ENCODE measurements around the gene CR1. TPM values are rescaled to one million over a fixed set of nuclear protein-coding genes. Genes with fewer than 3 reads are reported as not detected.
A peak's percentile ranks its signal among the peaks of the same experiment; 100 is the strongest.
"Not testable (repeated sequence)": the region's sequence is repeated elsewhere in the genome, so short reads cannot be mapped to it uniquely, and the experiment has no call there.

The CR1 gene
- total RNA-seq, 1 experiment from 2014 or later = 0.07 TPM

- Histone ChIP-seq H3K4me3 (ENCODE audit: insufficient read depth, low read depth, low read length) (no peak overlapping the region), H3K36me3 (replicated peaks; ENCODE audit: control insufficient read depth, insufficient read depth, low read length) (no peaks in the 10 kb centered on the region), H3K27me3 (ENCODE audit: control insufficient read depth, insufficient read depth, low read length) (peaks cover 41% of the 10 kb centered on the region)
- DNase-seq = no peak
Measured at GRCh38 chr1:207493212-207493611, 2.7 kb upstream of the CR1 start.

- Histone ChIP-seq H3K27me3 (ENCODE audit: control insufficient read depth, insufficient read depth, low read length) (peaks cover 41% of the 10 kb centered on the region), H3K4me3 (ENCODE audit: insufficient read depth, low read depth, low read length) (no peak overlapping the region), H3K36me3 (replicated peaks; ENCODE audit: control insufficient read depth, insufficient read depth, low read length) (no peaks in the 10 kb centered on the region)
- no peak for DNase-seq
Measured at GRCh38 chr1:207494171-207494570, 1.8 kb upstream of the CR1 start.

DNA sequence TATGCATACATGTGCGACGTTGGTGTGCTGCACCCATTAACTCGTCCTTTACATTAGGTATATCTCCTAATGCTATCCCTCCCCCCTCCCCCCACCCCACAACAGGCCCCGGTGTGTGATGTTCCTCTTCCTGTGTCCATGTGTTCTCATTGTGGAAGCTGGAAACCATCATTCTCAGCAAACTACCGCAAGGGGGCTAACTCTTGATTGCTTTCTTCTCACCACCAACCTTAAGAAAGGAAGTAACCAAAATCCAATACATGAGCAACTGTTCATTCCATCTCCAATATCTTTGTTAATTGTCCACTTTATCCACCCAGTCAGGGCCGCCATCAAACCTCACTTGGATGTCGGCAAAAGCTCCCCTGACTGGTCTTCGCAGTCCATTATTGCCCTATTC is 676 bp upstream of the CR1 start:
- not testable (repeated sequence) for H3K4me3 ChIP-seq (ENCODE audit: insufficient read depth, low read depth, low read length); H3K36me3 ChIP-seq (replicated peaks; ENCODE audit: control insufficient read depth, insufficient read depth, low read length); DNase-seq
- H3K27me3 ChIP-seq (ENCODE audit: control insufficient read depth, insufficient read depth, low read length) = peaks cover 41% of the 10 kb centered on the region

- Histone ChIP-seq H3K36me3 (replicated peaks; ENCODE audit: control insufficient read depth, insufficient read depth, low read length) (no peaks in the 10 kb centered on the region), H3K27me3 (ENCODE audit: control insufficient read depth, insufficient read depth, low read length) (peaks cover 41% of the 10 kb centered on the region), H3K4me3 (ENCODE audit: insufficient read depth, low read depth, low read length) (no peak overlapping the region)
- DNase-seq = no peak
Measured at GRCh38 chr1:207497941-207498340, 2.0 kb downstream of the CR1 start.

DNA sequence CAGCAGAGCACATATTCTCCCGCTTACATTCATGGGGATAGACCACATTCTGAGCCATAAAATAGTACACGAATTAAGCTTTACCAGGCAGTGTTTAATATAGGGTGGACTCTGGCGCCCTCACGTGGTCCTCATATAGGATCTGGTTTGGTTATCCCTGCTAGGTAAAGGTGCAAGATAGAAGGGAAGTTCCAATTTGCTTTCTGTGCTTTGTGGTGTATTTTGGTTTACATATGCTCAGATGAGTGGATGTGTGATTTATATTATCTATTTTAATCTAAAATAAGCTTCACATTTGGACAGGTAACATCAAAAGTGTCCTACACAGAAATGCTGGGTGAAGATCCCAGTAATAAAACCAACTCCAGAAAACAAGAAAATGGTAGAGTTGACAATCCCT is 3.6 kb downstream of the CR1 start:
- Histone ChIP-seq H3K4me3 (ENCODE audit: insufficient read depth, low read depth, low read length) (no peak overlapping the region), H3K27me3 (ENCODE audit: control insufficient read depth, insufficient read depth, low read length) (peaks cover 31% of the 10 kb centered on the region), H3K36me3 (replicated peaks; ENCODE audit: control insufficient read depth, insufficient read depth, low read length) (no peaks in the 10 kb centered on the region)
- peak; percentile 59 for DNase-seq

- Histone ChIP-seq H3K27me3 (ENCODE audit: control insufficient read depth, insufficient read depth, low read length) (peaks cover 29% of the 10 kb centered on the region), H3K36me3 (replicated peaks; ENCODE audit: control insufficient read depth, insufficient read depth, low read length) (no peaks in the 10 kb centered on the region), H3K4me3 (ENCODE audit: insufficient read depth, low read depth, low read length) (no peak overlapping the region)
- no peak for DNase-seq
Measured at GRCh38 chr1:207500306-207500705, 4.3 kb downstream of the CR1 start.

DNA sequence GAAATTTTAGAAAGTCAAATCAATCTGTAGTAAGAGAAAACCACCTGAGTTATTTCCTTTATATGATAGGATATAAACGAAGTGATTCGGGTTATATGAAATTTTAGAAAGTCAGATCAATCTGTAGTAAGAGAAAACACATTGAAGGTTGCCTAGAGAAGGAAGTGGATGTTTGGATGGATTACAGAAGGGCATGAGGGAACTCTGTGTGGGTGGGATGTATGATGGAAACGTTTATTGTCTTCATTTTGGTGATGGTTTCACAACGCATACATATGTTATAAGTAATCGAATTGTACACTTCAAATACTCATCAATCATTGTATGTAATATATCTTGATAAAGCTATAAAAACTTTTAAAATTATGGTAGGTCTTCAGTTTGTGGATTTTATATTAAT is 5.1 kb downstream of the CR1 start:
- DNase-seq = no peak
- Histone ChIP-seq H3K4me3 (ENCODE audit: insufficient read depth, low read depth, low read length) (no peak overlapping the region), H3K36me3 (replicated peaks; ENCODE audit: control insufficient read depth, insufficient read depth, low read length) (no peaks in the 10 kb centered on the region), H3K27me3 (ENCODE audit: control insufficient read depth, insufficient read depth, low read length) (peaks cover 21% of the 10 kb centered on the region)

- H3K4me3 ChIP-seq (ENCODE audit: insufficient read depth, low read depth, low read length) = no peak overlapping the region
- H3K36me3 ChIP-seq (replicated peaks; ENCODE audit: control insufficient read depth, insufficient read depth, low read length) = no peaks in the 10 kb centered on the region
- no peak for DNase-seq
- peaks cover 5% of the 10 kb centered on the region; the same call in 1 of the 2 replicates for H3K27me3 ChIP-seq (ENCODE audit: control insufficient read depth, insufficient read depth, low read length)
Measured at GRCh38 chr1:207502726-207503125, 6.8 kb downstream of the CR1 start.

GRCh38 chr1:207503950-207504349 is 8.0 kb downstream of the CR1 start:
- Histone ChIP-seq H3K36me3 (replicated peaks; ENCODE audit: control insufficient read depth, insufficient read depth, low read length) (no peaks in the 10 kb centered on the region), H3K4me3 (ENCODE audit: insufficient read depth, low read depth, low read length) (no peak overlapping the region), H3K27me3 (ENCODE audit: control insufficient read depth, insufficient read depth, low read length) (no peaks in the 10 kb centered on the region; the same call in 1 of the 2 replicates)
- DNase-seq = no peak

GRCh38 chr1:207504438-207504837 is 8.5 kb downstream of the CR1 start:
- no peak for DNase-seq
- H3K27me3 ChIP-seq (ENCODE audit: control insufficient read depth, insufficient read depth, low read length) = no peaks in the 10 kb centered on the region; the same call in 1 of the 2 replicates
- no peaks in the 10 kb centered on the region for H3K36me3 ChIP-seq (replicated peaks; ENCODE audit: control insufficient read depth, insufficient read depth, low read length)
- no peak overlapping the region for H3K4me3 ChIP-seq (ENCODE audit: insufficient read depth, low read depth, low read length)

GRCh38 chr1:207510444-207510843 is 14.5 kb downstream of the CR1 start:
- no peaks in the 10 kb centered on the region for H3K36me3 ChIP-seq (replicated peaks; ENCODE audit: control insufficient read depth, insufficient read depth, low read length)
- DNase-seq = no peak
- H3K27me3 ChIP-seq (ENCODE audit: control insufficient read depth, insufficient read depth, low read length) = no peaks in the 10 kb centered on the region
- H3K4me3 ChIP-seq (ENCODE audit: insufficient read depth, low read depth, low read length) = no peak overlapping the region

- no peak overlapping the region for H3K4me3 ChIP-seq (ENCODE audit: insufficient read depth, low read depth, low read length)
- no peaks in the 10 kb centered on the region for H3K36me3 ChIP-seq (replicated peaks; ENCODE audit: control insufficient read depth, insufficient read depth, low read length)
- DNase-seq = no peak
- H3K27me3 ChIP-seq (ENCODE audit: control insufficient read depth, insufficient read depth, low read length) = no peaks in the 10 kb centered on the region
Measured at GRCh38 chr1:207514890-207515289, 18.9 kb downstream of the CR1 start.

DNA sequence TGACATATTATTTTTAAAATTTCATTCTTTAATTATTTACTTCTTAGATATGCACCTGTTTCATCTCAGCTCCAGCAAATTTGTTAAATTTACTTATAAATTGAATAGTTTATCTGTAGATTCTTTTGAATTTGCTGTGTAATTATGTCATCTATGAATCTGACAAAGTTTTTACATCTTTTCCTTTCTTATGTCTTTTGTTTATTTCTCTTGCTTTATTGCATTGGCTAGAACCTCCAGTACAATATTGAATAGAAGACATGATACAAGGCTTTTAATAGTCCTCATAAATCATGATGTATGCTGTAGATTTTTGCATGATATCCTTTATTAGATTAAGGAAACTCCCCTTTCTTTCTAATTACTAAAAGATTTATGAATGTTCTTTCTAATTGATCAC is 20.8 kb downstream of the CR1 start:
- DNase-seq = no peak
- Histone ChIP-seq H3K4me3 (ENCODE audit: insufficient read depth, low read depth, low read length) (no peak overlapping the region), H3K36me3 (replicated peaks; ENCODE audit: control insufficient read depth, insufficient read depth, low read length) (no peaks in the 10 kb centered on the region), H3K27me3 (ENCODE audit: control insufficient read depth, insufficient read depth, low read length) (no peaks in the 10 kb centered on the region)

GRCh38 chr1:207518608-207519236 is 22.8 kb downstream of the CR1 start:
- Histone ChIP-seq H3K27me3 (ENCODE audit: control insufficient read depth, insufficient read depth, low read length) (no peaks in the 10 kb centered on the region), H3K36me3 (replicated peaks; ENCODE audit: control insufficient read depth, insufficient read depth, low read length) (no peaks in the 10 kb centered on the region)

GRCh38 chr1:207519505-207520399 is 23.8 kb downstream of the CR1 start:
- no peaks in the 10 kb centered on the region for H3K27me3 ChIP-seq (ENCODE audit: control insufficient read depth, insufficient read depth, low read length)
- H3K36me3 ChIP-seq (replicated peaks; ENCODE audit: control insufficient read depth, insufficient read depth, low read length) = no peaks in the 10 kb centered on the region
- DNase-seq = no peak
- H3K4me3 ChIP-seq (ENCODE audit: insufficient read depth, low read depth, low read length) = no peak overlapping the region

More at GRCh38 chr1:207518608-207519236, 22.8 kb downstream of the CR1 start:
- H3K4me3 ChIP-seq (ENCODE audit: insufficient read depth, low read depth, low read length) = no peak overlapping the region
- no peak for DNase-seq

Data from H7 (cell line).